Activated CD8-positive, alpha-beta memory T cell treated with anti-CD3 and anti-CD28 coated beads, Interleukin-2, amount 50 U/mL, for 24 hours (primary cell): ENCODE measurements around the gene KLHL26.

ENCODE experiments used
- DNase-seq: peaks from one replicate; pipeline ENCODE4 v3.0.0-alpha.2; 2020; ENCODE audit errors: extremely low read depth

Gene KLHL26

GRCh38 chr19:18685597-18686190 is 48.9 kb downstream of the KLHL26 start:
- no peak for DNase-seq

GRCh38 chr19:18687740-18688465 is 51.1 kb downstream of the KLHL26 start:
- DNase-seq, result no peak

- DNase-seq, result no peak
These were observed 59.2 kb downstream of the KLHL26 start for GRCh38 chr19:18696023-18696422.

GRCh38 chr19:18697680-18698079 is 60.9 kb downstream of the KLHL26 start:
- no peak for DNase-seq

- no peak for DNase-seq
These were observed 61.7 kb downstream of the KLHL26 start for GRCh38 chr19:18698321-18699167.

- no peak for DNase-seq
These were observed 62.7 kb downstream of the KLHL26 start for GRCh38 chr19:18699403-18700054.

GRCh38 chr19:18700501-18701249 is 63.8 kb downstream of the KLHL26 start:
- peak; percentile 21 for DNase-seq

- DNase-seq, result no peak
These were observed 64.4 kb downstream of the KLHL26 start for GRCh38 chr19:18701250-18701608.

GRCh38 chr19:18704054-18704453 is 67.2 kb downstream of the KLHL26 start:
- DNase-seq, result no peak

- no peak for DNase-seq
These were observed 68.1 kb downstream of the KLHL26 start for GRCh38 chr19:18704971-18705370.

GRCh38 chr19:18708452-18709231 is 71.8 kb downstream of the KLHL26 start:
- no peak for DNase-seq

GRCh38 chr19:18709546-18709945 is 72.7 kb downstream of the KLHL26 start:
- no peak for DNase-seq

GRCh38 chr19:18710186-18710585 is 73.4 kb downstream of the KLHL26 start:
- DNase-seq, result no peak

- no peak for DNase-seq
These were observed 74.3 kb downstream of the KLHL26 start for GRCh38 chr19:18710996-18711751.

GRCh38 chr19:18711893-18712292 is 75.1 kb downstream of the KLHL26 start:
- DNase-seq, result no peak

- DNase-seq, result no peak
These were observed 76.2 kb downstream of the KLHL26 start for GRCh38 chr19:18712981-18713380.

GRCh38 chr19:18713550-18714117 is 76.8 kb downstream of the KLHL26 start:
- DNase-seq, result no peak

- no peak for DNase-seq
These were observed 78.6 kb downstream of the KLHL26 start for GRCh38 chr19:18715416-18715815.

- no peak for DNase-seq
These were observed 80.0 kb downstream of the KLHL26 start for GRCh38 chr19:18716857-18717256.

GRCh38 chr19:18717601-18718000 is 80.8 kb downstream of the KLHL26 start:
- DNase-seq, result no peak
